Stimulated activated CD8-positive, alpha-beta memory T cell treated with anti-CD3 and anti-CD28 coated beads, Interleukin-7, amount 100 ng/mL, for 4 hours (primary cell): Measurements from ENCODE around the gene TMEM151A.
A peak's percentile ranks its signal among the peaks of the same experiment; 100 is the strongest.

Source experiments
- DNase-seq, 2 donors: peaks; one replicate each; pipeline ENCODE4 v3.0.0-alpha.2; 2020; ENCODE audit warnings: low read depth in 2 of 2

The TMEM151A gene

DNA sequence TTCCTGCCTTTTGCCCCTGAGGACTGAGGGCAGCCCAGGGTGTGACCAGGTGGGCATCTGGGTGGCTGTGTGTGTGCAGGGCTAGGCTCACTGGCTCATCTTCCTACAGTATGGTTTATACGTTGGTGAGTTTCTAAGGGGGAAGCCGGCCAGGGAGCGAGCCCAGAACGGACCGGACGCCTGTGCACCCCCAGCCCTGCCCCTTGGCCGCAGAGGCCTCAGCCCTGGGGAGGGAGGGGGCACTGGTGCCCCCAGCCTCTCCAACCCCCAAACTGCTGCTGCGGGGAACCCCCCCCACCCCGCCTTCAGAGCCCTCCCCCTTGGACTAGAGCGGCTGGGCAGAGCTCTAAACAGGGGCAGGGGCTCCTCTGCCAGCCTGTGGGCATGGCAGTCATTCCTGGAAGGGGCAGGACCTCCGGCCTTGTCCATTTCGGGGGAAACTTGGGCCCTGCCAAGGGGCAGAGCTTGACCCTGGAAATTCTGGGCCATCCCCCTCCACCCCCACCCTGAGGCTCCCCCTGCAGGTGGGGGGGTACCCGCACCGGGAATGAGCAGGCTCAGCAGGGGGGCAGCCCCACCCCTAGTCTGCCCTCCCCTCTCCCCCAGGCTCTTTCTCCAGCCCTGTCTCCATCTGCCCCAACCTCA is 8.1 kb upstream of the TMEM151A start:
- no peak for DNase-seq

DNA sequence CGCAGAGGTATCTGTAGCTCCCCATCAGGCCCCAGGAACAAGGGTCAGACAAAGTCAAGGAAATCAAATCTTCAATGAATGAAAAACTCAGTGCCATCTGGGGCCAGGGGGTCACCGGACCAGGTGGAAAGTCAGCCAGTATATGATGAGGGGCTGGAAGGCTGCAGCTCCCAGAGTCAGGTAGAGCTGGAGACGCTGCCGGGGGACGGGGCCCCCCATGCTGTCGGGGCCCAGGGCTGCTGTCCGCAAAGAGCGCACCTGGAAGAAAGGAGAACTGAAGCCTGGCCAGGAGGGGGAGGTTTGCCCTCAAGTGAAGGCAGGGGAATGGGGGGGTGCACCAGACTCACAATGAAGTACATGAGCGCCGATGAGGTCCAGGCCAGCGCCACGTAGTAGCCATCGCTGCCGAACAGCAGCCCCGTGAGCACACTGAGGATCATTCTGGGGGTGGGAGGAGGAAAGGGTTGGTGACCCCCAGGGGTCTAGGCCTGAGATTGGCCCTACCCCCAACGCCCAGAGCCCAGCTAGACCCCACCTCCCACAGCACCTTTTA is 7.1 kb upstream of the TMEM151A start:
- DNase-seq: no peak

DNA sequence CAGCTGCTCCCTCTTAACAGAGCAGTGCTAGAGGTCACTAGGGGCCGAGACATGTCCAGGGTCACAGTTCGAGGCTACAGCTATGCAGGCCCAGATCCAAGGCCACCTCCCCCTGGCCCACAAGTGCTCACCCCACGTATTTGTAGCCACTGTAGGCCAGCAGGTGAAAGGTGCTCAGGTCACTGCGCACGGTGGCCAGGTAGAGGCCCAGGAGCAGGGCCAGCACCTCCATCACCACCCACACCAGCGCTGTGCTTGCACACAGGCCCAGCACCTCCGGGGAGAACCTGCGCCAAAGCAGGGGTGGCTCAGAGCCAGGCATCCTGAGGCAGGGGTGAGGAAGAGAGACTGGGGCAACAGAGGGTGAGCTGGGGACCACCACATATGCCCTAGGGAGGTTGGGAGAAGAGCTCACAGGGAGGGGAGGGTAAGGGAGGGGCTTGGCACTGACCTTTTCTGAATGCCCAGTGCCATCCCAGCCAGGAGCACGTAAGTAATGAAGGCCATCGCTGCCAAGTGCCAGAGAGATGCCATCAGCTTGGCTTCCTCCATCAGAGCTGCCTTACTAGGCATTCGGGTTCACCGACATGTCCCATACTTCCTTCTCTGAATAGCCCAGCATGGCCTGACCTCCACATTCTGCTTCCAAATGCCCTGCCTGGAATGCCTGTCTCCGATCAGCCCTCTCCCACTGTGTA is 6.3 kb upstream of the TMEM151A start:
- DNase-seq: no peak

DNA sequence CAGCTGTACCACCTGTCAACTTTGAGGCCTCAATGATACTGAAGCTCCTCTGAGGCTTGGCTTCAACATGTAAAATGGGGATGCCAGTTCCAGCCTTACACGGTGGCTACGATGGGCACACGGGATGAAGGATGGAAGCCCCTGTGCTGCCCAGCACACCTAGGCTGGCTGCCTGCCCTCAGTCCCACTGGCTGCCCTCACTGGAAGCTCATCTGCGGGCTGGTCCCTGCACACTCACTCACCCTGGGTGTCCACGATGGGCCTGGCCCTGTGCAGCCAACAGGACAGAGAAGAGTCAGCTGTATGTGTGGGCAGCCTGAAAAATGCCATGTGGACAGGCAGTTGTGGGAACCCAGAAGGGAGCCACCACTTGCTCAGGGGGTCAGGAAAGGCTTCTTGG is 5.0 kb upstream of the TMEM151A start:
- DNase-seq: no peak

DNA sequence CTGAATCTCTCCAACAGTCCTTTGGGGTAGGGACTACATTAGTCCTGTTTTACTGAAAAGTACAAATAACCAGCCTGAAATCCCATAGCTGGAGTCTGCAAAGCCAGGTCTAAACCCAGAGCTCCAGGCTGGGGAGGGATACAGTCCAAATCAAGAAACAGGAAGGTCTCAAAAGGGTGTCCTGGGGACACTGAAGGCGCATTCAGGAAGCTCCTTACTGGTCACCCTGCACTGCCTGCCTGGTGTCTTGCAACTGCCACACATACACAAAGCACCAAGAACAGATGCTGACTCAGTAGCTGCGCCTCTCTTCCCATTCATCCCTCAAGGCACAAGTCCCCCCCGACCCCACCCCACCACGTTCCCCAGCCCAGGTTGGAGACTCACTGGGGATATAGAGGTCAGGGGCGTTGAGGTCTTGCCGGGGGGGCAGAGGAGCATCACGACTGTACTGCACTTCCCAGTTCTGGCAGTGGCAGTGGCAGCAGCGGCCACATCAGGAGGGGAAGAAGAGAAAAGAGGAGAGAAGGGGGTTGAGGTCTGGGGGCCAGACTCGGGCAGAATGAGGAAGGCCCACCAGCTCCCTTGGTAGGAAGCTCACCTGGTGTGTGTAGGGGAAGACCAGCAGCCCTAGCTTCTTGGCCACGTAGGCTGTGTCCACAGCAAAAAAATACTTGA is 4.3 kb upstream of the TMEM151A start:
- DNase-seq: no peak

DNA sequence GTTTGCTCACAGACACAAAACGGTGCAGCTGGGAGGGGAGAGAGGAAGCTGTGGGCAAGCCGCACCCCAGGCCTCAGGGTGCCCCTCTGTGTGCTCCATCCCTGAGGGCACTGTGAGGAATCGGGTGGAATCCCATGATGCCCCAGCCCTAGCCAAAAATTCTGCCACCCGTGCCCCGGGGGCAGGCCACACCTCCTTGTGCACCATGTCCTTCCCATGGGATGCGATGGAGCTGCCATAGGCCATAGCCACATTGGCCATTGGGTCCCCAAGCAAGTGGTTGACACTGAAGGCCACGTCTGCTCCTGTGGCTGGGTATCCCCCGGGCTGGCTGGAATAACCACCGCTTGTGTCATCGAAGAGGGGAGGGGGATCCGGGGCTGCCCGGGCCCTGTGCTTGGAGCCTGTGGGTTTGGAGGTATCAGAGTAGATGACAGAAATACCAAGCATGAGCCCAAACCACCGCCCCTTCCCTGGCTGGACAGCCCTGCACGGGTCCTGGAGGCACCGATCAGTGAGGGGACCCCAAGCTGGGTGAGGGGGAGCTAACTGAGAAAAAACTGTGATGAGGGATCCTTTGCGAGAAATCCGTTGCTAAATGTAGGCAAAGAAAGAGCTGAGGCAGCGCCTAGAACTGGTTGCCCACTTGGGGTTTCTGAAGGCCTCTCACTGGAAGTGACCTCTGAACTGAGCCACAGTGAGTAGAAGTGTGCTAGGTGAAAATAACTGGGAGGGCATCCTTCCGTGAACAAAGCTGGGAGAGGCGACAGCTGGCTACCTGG is 3.6 kb upstream of the TMEM151A start:
- DNase-seq: no peak

DNA sequence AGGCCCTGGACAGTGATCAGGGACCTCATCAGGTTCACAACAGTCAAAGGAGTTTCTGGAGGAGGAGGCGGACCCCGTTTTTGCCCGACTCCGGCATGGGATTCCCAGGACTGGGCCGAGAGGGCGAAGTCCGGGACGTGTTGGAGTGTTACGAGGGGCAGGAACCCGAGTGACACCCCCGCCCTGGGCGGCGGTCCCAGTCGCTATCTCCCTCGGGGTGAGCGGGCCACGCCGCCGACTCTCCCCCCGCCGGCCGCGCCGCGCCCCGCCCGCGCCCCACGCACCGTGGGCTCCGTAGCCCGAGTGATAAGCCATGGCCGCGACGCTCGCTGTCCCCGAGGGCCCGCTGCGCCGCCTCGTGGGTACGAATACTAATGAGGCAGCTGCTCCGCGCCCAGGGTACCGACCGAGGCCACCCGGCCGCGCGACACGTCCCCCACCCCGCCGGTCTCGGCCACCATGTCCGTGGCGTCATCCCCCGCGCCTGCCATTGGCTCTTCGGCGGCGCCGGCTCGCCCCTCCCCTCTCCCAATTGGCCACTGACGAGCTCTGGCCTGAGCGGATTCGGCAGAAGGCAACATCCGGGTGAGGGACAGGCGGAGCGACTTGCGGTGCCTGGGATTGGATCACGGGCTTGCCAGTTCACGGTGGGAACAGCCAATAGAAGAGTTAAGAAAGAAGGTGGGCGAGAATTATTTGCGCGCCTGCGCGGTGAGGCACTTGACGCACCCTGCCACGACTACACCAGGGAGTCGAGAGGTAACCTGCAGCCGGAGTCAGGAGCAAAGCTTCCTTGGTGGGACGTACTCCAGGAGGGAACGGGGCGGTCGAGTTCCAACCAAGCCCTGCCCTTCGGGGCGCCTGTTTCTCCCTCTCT is 2.8 kb upstream of the TMEM151A start, which contains the start of gene YIF1A:
Gene YIF1A, minus strand, starts transcription at position 473 of the 877 bp plus-strand sequence. Its CDS starts 158 bp downstream, at position 315.
- peak; percentile 98 for DNase-seq

DNA sequence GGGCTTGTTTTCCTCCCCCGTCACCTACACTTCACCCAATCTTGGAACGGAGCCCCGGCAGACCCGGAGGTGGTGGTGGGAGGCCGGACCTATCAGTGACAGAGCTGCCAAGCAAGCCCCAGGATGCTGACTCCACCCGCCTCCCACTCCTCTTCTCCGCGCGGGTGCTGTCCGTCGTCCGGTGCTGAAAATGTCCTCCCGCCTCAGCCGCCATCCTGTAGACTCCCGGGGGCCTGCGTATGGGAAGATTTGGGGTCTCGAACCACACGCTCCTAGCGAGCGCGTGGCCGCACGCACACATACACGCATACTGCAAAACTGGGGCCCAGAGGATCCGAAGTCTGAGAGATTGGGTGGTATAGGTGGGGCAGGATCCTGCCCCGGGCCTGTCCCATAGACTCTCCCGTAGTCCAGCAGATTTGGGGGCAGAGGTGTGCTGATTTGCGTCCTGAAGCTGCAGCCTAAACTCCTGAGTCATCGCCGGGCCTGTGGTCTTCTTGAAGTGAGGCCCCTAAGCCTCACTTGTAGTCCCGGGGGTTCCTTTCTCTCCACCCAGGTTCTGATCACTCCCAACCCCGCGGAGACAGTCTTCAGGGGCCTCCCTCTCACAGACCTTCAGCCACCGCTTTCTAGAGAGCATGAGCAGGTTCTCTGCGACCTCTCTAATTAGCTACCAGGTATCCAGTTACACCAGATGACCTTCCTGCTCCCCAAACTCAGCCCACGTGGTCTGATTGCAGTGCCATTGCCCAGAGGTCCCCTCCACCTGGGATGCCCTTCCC is 2.0 kb upstream of the TMEM151A start:
- DNase-seq: peak; percentile 65 to 71

DNA sequence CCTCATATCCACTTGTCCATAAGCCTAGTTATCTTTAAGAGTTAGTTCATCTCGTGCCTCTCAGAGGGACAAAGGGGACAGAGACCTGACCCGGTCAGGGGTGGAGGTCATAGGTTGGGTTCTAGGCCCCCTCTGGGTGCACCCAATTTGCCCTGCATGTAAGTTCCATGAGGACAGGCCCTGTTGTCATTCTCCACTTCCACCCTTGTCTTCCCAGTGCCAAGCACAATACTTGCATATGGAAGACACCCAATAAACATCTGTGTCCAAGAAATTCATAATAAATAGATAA is 1.4 kb upstream of the TMEM151A start:
- DNase-seq: no peak

DNA sequence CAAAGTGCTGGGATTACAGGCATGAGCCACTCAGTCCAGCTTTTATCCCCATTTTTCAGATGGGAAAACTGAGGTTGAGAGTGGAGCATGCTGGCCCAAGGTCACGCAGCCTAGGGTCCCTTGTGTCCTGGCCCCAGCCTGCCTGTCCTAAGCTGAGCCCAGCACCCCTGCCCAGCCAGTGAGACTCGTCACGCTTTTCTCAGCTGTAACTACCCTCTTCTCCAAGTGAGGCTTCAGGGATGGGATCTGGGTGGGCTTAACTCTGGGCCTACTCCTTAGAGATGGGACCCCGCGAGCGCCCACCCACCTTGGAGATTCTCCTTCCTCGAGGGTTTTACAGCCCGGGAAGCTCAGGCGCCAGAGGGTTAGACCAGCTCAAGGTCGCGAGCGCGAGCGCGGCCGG is 390 bp upstream of the TMEM151A start:
- DNase-seq: no peak

DNA sequence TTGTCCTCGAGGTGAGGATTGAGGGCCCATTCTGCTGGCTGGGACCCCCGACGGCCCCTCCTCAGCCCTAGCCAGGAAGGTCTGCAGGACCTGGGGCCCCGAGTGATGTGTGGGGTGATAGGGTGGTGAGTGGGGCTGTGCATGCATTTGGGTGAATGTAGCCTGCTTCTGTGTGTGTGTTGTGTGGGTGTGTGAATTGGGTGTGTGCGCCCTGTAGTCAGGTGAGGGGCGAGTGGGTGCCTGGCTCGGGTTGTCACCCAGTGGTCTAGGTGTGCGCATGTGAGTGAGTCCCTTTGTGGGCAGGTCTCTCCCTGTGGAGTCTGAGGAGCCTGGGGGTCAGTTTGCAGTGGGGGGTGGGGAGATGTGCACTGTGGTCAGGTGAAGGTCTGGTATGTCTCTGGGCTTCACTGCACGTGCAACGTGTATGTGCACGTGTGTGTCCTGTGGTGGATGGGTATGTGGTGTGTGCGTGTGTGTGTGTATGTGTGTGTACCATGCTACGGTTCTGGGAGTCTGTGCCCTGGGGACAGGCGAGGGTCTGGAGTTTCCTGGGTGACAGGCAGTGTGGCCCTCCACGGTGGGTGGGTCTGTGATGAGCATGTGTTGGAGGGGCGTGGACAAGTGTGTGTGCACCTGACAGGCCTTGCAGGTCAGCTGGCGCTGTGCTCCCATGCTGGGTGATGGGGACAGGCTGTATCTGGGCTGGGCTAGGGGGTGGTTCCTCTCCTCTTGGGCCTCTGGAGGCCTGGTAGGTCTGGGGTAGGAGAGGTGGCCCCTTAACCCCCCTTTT is 1.0 kb downstream of the TMEM151A start:
- DNase-seq: no peak

DNA sequence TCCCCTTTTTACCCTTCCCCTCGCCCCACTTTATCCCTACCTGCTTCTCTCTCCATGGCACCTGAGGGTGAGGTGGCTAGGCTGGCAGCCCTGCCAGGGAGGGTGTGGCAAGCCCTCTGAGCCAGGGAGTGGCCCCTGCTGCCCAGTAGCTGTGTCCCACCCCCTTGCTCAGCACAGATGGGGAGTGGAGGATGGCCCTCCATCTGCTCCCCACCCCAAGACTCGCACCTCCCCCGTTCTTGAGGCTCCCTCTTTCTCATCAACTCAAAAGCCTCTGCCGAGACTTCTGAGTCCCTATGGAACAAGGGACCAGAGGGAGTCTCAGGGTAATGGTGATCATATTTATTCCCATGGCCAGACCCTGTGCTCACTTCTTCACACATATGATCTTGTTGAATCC is 1.7 kb downstream of the TMEM151A start:
- no peak for DNase-seq

DNA sequence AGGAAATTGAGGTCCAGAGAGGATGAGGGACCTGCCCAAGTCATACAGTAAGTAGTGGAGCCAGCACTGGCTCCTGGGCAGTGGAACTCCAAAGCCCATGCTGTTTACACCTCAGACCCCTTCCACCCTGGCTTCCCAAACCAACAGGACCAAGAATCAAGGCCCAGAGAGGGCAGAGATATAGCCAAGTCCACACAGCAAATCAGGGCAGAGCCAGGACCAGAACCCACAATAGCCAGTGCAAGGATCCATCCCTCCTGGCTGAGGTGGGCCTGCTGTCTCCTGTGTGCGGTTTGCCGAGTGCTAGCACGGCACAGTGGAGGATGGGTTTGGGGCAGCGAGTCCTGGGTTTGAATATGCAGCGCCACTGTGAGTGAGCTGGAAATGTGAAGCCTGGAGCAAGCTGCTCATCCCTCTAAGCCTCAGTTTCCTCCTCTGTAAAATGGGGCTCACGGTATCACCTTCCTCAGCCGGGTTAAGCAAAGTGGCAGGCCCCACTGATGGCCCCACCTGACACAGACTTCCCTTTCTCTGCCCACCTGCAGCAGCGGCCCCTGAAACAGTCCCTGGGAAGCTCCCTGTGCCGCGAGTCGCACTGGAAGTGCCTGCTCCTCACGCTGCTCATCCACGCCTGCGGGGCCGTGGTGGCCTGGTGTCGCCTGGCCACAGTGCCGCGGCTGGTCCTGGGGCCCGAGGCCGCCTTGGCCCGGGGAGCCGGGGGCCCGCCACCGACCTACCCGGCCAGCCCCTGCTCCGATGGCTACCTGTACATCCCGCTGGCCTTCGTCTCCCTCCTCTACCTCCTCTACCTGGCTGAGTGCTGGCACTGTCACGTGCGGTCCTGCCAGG is 2.3 kb downstream of the TMEM151A start:
- no peak for DNase-seq

DNA sequence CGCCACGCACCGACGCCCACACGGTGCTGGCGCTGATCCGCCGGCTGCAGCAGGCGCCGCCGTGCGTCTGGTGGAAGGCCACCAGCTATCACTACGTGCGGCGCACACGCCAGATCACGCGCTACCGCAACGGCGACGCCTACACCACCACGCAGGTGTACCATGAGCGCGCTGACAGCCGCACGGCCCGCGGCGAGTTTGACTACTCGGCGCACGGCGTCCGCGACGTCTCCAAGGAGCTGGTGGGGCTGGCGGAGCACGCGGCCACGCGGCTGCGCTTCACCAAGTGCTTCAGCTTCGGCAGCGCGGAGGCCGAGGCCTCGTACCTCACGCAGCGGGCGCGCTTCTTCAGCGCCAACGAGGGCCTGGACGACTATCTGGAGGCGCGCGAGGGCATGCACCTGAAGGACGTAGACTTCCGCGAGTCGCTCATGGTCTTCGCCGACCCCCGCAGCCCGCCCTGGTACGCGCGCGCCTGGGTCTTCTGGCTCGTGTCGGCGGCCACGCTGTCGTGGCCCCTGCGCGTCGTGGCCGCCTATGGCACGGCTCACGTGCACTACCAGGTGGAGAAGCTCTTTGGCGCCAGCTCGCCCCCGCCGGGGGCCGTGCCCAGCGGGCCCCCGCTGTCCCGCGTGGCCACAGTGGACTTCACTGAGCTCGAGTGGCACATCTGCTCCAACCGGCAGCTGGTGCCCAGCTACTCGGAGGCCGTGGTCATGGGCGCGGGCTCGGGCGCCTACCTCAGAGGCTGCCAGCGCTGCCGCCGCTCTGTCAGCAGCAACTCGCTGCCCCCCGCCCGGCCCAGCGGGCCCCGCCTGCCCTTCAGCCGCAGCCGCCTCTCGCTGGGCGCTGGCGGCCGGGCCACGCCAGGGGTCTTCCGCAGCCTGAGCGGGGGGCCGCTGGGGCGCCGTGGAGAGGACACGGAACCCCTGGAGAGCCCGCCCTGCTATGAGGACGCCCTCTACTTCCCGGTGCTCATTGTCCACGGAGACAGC is 3.2 kb downstream of the TMEM151A start:
- DNase-seq: no peak

DNA sequence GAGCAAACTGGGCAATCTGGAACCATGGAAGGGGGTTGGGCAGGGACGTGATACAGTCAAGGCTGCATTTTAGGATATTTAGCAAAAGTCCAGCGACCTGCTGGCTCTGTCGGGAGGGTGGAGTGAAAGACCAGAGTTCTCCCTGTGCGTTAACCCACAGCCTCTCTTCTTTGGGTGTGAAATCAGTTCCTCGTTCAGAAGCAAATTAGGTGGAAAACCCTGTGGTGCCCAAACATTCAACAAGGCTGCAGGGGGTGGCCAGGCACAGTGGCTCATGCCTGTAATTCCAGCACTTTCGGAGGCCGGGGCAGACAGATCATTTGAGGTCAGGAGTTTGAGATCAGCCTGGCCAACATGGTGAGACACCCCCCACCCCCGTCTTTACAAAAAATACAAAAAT is 5.9 kb downstream of the TMEM151A start:
- DNase-seq: no peak

DNA sequence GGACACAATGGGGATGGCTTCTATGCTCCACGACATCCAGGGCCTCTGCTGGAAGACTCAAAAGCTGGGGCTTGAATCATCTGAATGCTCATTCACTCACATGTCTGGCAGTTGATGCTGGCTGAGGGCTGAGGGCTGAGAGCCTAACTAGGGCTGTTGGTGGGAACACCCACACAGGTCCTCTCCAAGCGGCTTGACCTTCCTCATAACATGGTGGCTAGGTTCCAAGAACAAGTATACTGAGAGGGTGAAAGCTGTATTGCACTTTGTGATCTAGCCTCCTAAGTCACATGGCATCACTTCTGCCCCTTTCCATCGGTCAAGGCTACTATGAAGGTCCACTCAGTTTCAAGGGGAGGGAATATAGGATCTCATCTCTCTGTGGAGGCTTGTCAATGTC is 7.5 kb downstream of the TMEM151A start:
- DNase-seq: no peak

DNA sequence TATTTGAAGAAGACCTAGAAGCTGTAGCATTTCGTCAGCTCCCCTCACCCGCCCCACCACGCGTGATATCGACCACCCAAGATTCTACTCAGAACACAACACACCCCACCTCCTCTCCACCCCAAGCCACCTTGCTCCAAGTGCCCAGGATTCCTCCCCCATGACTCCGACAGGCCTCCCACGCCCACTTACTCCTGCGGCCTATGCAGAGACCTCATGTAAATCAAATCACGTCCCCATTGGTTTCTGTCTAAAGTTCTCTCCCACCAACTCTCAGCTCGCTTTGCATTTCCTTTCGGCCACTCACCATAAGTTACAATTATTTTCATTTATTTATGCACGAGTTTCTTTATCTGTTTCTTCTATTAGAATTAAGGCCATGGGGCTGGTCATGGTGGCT is 11.0 kb downstream of the TMEM151A start:
- DNase-seq: no peak
